Stimulated activated CD4-positive, alpha-beta T cell treated with anti-CD3 and anti-CD28 coated beads, Interleukin-2, amount 100 ng/mL, for 48 hours (primary cell): Measurements from ENCODE around the gene CCDC197.
A peak's percentile ranks its signal among the peaks of the same experiment; 100 is the strongest.

ENCODE experiments used
- DNase-seq, 2 donors: peaks; one replicate each; pipeline ENCODE4 v3.0.0-alpha.2; 2020

The CCDC197 gene

DNA sequence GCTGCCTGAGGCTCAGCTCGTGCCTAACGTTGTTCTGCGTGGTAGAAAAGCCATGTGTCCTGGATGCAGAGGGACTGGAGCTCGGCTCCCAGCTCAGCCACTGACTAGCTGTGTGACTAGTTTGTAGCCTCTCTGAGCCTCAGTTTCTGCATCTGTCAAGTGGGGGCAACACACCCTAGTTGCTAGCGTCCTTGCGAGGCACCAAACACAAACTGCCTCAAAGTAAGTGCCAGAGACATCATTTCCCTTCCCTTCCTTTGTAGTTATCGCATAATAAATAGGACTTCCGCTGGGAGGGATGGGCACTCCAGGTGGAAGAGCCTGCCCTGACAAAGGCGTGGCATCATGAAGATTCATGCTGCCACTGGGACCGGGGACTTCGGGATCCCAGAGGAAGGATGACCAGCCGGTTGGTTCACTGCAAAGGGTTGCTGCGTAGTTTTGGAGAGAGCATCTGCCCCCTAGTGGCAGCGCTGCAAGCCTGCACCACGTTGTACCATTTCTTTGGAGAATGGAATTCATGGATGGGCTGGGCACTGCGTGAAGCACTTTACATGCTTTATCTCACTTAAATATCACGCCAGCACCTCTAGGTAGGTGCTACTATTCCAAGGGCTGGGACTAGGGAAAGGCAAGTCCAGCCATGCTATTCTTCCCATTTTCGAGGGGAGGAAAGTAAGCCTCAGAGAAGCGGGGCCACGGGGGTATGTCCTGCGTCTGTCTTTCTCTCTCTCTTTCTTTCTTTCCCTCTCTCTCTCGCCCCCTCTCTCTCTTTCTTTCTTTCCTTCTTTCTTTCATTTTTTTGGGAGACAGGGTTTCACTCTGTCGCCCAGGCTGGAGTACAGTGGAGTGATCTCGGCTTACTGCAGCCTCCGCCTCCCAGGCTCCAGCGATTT is 4.6 kb downstream of the CCDC197 start:
- peak; percentile 57 to 67 for DNase-seq

GRCh38 chr14:94003397-94003796 is 6.3 kb downstream of the CCDC197 start:
- DNase-seq = no peak

DNA sequence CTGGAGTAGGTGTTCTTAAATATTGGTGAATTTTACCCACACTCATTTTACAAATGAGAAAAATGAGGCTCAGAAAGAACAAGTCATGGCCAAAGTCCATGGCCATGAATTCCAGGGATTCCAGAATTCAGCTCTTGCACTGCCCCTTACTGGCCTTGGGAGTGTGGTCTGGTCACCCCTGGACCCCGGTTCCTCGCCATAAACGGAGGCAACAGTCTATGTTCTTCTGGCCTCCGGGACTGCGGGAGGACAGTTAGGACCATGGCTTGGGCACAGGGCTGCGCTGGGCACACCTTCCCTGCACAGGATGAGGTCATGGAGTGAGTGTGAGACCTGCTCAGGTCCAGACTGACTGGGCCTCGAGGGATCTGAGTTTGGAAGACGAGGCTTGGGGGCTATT is 6.9 kb downstream of the CCDC197 start:
- DNase-seq = no peak

DNA sequence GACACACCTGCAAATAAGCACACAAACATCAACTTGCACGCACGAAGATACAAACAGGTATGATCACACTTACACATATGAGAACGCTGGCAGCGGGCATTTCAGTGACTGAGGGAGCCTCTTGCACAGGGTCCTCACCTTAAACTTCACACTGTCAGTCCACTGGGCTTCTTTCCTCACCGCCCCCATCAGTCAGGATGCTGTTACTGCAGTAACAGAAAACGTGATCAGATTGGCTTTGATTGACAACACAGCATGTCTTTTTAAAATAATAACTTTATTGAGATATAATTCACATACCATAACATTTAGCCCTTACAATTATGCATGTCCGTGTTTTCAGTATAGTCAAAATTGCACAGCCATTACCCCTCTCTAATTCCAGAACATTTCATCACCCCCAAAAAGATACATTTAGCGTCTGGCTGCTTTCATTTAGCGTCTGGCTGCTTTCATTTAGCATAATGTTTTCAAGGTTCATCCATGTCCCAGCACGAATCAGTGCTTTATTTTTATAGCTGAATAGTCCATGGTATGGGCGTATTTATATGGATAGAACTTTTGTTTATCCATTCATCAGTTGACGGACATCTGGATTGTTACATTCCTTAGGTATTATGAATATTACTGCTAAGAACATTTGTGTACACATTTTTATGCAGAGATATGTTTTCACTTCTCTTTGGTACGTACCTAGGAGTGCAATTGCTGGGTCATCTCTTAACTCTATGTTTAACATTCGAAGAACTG is 8.4 kb downstream of the CCDC197 start:
- no peak for DNase-seq

DNA sequence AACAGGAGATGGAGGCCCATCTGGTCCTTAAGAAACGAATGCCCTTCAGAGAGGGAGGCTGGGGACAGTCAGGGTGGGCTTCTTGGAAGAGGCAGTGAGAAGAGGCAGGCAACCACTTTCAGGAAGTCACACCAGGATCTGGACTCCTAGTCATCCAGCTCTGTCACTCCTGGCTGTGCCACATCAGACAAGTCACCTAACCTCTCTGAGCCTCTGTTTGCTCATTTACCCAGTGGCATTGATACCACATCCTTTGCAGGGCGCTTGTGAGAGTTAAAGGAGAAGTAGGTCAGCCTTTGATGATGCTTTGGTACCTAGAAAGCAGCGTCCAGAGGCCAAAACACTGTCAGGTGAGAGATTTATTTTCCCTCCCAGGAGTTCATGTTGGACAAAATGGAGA is 11.1 kb downstream of the CCDC197 start:
- DNase-seq = no peak

GRCh38 chr14:94009767-94010166 is 12.7 kb downstream of the CCDC197 start:
- no peak for DNase-seq

GRCh38 chr14:94010625-94011024 is 13.5 kb downstream of the CCDC197 start:
- no peak for DNase-seq

DNA sequence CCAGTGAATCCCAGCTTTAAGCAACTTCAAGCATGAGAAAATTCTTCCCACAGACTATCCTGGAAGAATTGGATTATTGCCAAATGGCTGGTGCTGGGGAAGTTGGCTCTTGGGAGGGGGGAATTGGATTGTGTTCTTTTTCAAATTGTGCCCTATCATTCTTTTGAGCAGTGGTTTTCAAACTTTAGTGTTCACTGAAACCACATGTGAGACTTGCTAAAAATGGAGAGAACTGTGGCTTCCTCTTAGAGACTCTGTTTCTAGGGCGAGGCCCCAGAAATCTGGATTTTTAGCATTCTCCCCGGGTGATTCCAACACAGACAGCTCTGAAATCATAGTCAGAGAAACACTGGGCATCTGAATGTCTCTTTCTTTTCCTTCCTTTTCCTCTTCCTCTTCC is 14.7 kb downstream of the CCDC197 start:
- no peak for DNase-seq

- DNase-seq = no peak
Observed at GRCh38 chr14:94014382-94014781, 17.3 kb downstream of the CCDC197 start.

GRCh38 chr14:94015223-94015622 is 18.1 kb downstream of the CCDC197 start:
- no peak for DNase-seq

GRCh38 chr14:94016446-94016976 is 19.4 kb downstream of the CCDC197 start:
- no peak for DNase-seq

- DNase-seq = no peak
Observed at GRCh38 chr14:94018308-94018707, 21.2 kb downstream of the CCDC197 start.

DNA sequence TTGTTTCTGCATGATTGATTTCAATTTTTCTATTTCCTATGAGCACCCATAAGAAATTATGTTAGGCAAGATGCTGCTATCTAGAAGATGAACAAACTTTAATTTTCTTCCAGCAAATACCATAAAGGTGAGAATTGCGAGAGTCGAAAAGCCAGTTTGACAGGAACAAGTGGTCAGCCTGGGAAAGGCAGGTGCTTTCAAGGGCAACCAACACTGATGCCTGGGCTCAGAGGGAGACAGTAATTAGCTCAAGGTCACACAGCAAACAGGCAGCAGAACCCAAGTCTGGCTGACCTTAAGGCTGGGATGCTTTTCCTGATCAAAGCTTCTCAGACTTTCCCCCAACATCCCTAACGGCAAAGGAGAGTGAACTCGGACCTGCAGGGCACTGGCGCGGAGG is 22.2 kb downstream of the CCDC197 start:
- DNase-seq = no peak

GRCh38 chr14:94020267-94020666 is 23.2 kb downstream of the CCDC197 start:
- no peak for DNase-seq

DNA sequence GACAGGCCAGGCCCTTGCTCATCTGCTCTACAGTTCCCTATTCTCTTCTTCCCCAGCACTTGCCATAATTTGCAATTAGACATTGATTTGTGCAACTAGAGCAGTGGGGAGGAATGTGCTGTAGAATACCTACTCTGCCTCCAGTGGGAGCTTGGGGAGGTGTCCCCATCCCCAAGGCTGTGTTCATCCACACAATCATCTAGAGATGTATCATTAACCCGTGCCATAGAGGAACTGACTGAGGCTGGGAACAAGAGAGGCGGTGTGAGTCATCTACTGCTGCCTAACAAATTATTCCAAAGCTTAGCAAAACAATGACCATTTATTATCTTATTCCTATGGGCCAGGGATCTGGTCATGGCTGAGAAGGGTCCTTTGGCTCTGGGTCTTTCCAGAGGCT is 23.9 kb downstream of the CCDC197 start:
- no peak for DNase-seq

DNA sequence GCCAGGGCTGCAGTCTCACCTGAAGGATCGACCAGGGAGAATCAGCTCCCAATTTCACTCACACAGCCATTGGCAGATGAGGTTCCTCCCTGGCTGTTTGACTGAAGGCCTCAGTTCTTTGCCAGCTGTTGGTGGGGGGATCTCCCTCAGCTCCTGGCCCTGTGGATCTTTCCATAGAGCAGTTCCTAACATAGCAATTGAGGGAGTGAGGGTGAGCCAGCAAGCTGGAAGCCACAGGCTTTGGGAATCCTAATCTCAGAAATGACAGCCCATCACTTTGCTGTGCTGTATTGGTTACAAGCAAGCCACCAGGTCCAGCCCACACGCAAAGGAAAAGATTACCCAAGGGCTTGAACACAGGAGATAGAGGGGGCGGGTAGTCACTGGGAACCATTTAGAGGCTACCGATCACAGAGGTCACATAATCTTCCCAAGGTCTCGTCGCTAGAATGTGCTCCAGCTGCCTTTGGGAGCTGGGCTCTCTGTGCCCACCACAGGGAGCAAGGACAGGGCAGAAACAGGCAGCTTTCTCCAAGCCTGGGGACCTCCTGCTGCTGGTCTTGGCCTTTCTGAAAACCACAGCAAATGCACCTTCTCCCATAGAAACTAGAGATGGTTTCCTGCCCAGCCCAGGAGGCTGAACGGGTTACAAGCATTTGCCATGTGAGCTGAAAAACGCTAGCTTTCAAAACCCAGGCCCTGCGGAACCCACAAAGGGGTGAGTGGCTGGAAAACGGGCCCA is 24.5 kb downstream of the CCDC197 start:
- no peak for DNase-seq

DNA sequence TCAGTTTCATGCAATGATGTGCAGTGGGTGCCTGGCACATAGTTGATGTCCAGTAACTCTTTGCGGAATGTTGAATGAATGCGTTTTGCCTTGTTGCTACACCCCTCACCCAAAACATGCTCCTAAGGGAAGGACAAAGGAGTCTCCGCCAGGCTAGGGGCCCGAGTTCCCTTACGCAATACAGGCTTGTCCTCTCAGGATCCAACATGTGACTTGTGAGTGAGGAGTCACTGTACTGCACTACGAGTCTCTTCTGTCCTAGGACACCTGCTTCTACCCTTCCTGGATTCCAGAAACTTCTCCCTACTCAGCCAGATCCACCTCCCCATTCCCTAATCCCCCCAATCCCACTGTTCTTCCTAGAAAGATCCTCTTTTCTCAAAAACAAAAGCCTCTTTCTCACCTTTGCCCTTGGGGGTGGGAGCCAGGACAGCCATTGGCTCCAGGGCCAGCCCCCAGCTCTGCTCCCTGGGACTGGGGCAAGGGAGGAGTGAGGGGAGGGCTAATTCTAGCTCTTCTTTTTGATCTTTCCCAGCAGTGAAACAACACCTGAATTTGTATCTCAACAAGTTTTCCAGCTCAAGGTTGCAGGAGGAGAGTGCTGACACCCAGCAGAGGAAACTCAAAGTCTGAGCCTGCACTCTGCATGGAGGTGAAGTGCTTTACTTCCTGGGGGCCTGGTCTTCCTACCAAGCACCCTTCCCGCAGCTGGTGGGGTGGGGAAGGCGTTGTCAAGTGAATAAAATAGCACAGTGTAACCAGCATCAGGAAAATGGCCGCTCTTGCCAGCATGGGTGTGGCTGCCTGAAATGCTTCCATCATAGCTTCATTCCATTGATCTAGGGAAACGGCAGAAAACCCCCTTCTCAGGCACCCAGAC is 25.7 kb downstream of the CCDC197 start:
- no peak for DNase-seq

GRCh38 chr14:94024549-94024948 is 27.4 kb downstream of the CCDC197 start:
- no peak for DNase-seq

DNA sequence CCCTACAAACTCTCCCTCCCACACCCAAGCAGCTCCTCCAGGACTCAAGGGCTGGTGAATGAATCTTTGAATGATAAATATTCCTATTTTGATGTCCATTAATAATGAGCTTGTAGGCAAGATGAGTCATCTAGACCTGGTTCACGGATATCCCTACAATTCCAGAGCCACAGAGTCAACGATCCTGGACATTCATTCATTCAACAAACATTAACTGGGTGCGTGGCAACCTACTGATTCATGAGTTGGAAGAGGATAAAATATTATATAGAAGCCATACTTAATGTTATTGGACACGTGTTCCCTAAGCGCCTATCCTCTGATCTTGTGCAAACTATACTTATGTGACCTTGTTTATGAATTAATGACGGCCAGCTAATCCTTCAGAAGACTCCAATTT is 28.6 kb downstream of the CCDC197 start:
- DNase-seq = no peak

DNA sequence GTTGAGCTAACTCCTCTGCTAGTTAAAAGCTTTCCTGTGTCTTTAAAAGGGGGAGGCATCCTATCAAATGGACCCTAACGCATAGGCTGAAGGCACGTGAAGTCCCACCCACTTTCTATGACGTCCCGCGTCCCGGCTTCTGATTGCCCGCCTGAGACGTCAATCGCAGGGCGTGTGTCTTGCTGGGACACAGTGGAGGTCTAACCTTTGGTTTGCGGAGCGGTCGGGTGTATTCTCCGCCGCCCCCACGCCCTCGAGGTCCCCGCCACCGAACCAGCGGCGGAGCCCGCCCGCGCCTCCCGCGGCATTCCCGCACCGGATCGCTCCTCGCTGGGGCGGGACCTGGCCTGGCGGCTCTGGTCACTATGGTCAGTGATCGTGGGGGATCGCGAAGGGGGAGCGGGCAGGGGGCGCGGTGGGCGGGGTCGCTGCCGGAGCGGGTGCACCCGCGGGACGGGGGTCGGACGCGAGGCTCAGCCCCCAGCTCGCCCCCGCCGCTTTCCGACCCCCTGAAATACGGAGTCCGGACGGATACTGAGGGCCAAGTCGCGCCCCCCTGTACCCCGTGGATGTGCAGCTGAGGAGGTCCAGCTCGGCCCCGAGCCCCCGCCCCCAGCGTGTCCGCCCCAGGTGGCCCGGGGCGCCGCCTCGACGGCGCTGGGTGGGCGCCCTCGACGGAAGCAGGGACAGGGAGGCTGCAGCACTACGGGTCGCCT is 29.2 kb downstream of the CCDC197 start, which contains the start of gene OTUB2:
Gene OTUB2, plus strand, starts transcription at position 168 of the 716 bp plus-strand sequence. Its CDS starts 198 bp downstream, at position 366.
- peak; percentile 95 to 96 for DNase-seq

DNA sequence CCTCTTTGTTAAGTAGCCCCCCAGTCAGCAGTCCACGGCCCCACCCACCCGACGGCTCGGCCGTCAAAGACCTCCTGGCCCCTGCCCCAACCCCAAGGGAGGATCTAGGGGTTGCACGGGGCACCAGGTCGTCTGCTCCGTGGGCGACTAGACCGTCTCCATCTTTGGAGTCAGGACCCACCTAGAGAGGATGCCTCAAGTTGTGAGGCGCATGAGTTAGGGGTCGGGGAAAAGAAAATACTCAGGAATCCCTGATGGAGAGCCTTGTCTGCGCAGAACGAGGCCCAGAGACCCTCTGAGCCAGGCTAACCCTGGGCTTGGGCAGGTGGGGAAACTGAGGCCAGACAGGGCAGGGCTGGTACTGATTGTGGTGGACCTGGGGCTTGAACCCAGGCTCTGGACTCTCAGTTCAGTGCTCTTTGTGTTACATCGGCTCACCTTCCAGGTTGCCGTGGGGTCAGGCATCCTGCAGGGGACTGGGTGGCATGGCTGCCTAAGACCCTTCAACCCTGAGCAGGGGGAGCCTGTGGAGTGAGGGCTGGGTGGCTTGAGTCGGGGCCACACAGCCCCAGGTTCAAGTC is 29.9 kb downstream of the CCDC197 start:
- no peak for DNase-seq
